Activated CD4-positive, alpha-beta T cell treated with anti-CD3 and anti-CD28 coated beads for 48 hours (primary cell): ENCODE measurements around the gene CSTF1.
"Not testable (repeated sequence)": the region's sequence is repeated elsewhere in the genome, so short reads cannot be mapped to it uniquely, and the experiment has no call there.

Experiments used
- DNase-seq: peaks from one replicate; pipeline ENCODE4 v3.0.0-alpha.2; 2020

The CSTF1 gene

GRCh38 chr20:56371977-56372376, 20.5 kb upstream of the CSTF1 start:
- no peak for DNase-seq

DNA sequence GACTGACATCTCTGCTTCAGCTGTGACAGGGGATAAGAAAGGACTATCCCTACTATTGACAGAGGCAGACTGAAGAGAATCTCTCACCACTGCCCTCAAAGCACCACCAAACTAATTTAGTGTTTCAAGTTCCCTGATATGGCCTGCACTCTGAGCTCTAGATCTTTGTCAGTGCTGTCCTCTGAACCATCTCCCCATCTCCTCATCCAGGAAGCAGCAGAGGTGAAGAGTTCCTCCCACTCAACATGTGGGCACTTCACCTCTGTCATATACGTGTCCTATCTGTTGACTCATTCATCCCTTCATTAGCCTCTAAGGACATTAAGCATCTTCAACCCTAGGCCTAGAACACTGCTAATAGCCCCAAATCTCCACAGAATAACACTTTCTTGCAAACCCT, 19.6 kb upstream of the CSTF1 start:
- DNase-seq, result no peak

GRCh38 chr20:56373942-56374341, 18.5 kb upstream of the CSTF1 start:
- DNase-seq, result no peak

- DNase-seq, result no peak
Measured at GRCh38 chr20:56376331-56376730, 16.1 kb upstream of the CSTF1 start.

DNA sequence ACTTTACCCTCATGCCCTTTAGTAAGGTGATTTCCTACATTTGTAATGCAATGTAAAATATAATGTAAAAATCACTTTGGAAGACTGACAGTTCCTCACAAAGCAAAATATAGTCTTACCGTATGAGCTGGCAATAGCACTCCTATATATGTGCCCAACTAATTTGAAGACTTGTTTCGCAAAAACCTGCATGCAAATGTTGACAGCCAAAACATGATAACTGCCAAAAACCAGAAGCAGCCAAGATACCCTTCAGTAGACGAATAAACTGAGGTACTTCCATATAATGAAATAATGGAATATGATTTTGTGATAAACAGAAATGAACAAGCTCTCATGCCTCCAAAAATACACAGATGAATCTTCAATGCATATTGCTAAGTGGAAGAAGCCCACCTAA, 14.1 kb upstream of the CSTF1 start:
- DNase-seq, result no peak

- no peak for DNase-seq
Measured at GRCh38 chr20:56380375-56380774, 12.1 kb upstream of the CSTF1 start.

- DNase-seq, result no peak
Measured at GRCh38 chr20:56381501-56381900, 10.9 kb upstream of the CSTF1 start.

DNA sequence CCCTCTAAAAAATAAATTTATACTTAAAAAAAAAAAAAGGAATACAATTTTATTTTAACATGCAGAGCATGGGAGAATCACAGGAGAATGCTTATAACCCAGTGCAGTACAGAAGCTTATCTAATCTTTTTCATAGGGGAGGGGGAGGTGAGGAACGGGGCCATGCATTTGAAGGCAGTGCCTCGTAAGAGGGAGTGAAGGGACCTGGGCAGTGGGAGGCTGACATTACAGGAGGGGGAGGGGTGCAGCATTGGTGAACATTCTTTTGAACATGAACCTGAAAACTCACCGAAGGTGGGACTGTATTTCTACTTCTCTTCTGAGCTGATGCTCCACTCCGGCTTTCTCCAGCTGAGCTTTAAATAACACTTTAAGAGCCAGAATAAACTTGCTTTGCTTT, 9.7 kb upstream of the CSTF1 start:
- DNase-seq, result no peak

GRCh38 chr20:56383334-56383733, 9.1 kb upstream of the CSTF1 start:
- DNase-seq, result no peak

DNA sequence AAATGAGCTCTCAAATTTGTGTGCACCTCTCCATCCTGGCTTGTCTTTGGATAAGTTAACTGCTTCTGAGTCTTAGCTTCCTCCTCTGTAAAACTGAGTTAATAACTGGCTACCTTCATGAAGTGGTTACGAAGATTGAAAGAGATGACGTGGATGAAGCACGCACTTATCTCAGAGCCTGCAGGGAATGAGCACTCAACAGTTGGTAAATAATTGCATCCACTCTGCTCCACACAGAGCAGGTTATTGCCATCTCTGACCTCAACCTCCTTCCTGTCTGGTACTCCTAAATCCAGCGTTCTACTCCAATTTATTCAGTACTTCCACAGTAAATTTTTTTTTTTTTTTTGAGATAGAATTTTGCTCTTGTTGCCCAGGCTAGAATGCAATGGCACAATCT, 7.3 kb upstream of the CSTF1 start:
- no peak for DNase-seq

DNA sequence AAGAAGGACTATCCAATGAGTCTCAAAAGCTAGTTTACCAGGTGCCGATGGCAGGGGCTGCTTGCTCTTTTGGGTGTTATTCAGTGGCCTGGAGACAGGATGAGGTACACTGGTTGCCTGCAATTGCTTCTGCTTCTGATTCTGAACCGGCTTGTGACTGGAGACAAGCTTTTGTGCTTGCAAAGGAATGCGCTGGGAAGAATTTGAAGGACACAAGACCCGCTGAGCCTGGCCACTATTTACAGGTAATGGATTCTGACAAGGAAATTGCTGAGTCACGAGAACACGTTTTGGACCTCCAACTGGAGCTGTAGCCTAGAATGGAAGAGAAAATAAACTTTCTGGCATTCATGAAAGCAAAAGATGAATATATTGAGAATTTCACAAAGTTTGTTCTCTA, 6.2 kb upstream of the CSTF1 start:
- DNase-seq, result no peak

GRCh38 chr20:56388882-56389281, 3.6 kb upstream of the CSTF1 start:
- no peak for DNase-seq

- no peak for DNase-seq
Measured at GRCh38 chr20:56389807-56390206, 2.6 kb upstream of the CSTF1 start.

DNA sequence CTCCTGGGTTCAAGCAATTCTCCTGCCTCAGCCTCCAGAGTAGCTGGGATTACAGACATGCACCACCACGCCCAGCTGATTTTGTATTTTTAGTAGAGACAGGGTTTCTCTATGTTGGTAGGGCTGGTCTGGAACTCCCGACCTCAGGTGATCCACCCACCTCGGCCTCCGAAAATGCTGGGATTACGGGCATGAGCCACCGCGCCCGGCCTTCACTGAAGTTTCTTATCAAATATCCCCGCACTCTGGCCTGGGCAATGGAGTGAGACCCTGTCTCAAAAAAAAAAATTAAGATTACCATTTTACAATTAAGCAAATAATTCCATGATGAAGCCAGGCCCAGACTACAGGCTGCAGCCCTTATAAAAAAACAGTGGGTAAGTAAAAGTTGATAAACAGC, 2.0 kb upstream of the CSTF1 start:
- not testable (repeated sequence) for DNase-seq

- DNase-seq, result no peak
Measured at GRCh38 chr20:56391037-56391436, 1.4 kb upstream of the CSTF1 start.

GRCh38 chr20:56391596-56392131, 781 bp upstream of the CSTF1 start:
- no peak for DNase-seq

DNA sequence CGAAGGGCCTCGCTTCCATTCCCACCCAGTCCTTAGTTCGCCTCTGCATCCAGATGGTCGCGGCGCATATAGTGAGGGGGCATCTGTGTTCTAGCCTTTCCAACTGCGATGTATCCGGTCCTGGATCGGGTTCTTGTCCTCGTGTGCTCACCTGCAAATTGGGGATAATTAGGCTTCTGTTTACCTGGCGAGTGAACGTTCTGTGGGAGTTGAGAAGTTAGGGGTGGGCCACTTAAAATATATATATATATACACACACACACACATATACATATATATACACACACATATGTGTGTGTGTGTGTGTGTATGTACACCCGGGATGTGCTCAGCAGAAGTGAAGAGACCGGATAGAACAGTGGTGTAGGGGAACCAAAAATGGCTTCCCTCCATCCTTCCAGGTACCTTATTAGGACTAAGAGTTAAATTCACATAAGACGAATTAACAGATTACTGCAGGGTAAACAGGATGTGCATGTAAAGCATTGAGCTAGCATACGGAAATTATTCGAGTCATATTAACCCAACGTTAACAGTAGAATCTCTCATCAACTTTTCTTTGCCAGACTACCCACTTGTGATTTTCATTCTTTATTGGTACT, 537 bp downstream of the CSTF1 start:
- DNase-seq, result no peak

DNA sequence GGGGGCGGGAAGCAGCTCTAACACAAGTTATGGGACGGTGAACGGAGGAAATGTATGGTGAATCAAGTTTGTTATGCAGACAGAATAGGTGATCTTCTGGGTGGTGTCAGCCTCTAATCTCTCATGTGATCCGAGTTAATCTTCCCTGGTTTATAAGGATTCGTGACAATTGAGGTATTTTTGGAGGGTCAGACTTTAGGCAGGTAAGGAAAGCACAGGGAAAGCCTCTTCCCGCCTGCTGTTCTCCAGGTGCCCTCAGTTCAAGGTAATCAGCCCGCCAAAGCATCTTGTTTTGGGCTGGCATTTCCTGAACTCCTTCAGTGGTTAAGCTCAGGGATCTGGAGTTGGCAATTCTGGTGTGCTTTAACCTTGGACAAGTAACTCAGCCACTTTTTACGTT, 1.2 kb downstream of the CSTF1 start:
- no peak for DNase-seq

- DNase-seq, result no peak
Measured at GRCh38 chr20:56395166-56395565, 2.7 kb downstream of the CSTF1 start.

GRCh38 chr20:56400001-56400640, 7.7 kb downstream of the CSTF1 start:
- peak; percentile 73 for DNase-seq

- no peak for DNase-seq
Measured at GRCh38 chr20:56403465-56403864, 11.0 kb downstream of the CSTF1 start.

GRCh38 chr20:56405356-56405755, 12.9 kb downstream of the CSTF1 start:
- DNase-seq, result not testable (repeated sequence)

DNA sequence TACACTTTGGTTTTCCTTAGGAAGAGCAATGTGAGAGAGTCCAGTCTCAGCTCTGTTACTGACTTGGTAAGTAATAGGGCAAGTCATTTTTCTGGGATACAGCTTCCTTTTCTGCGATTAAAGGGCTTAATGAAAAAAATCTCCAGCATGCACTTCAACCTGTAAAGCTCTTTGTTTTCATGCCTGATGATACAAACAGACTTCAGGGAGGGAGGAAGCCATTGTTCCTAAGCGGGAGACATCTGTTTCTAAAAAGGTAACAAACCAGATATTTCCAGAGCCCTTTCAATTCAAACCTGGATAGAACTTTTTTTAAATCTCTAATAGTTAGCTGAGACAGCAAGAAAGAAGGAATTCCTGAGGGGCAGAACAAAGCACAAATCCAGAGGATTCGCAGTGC, 14.5 kb downstream of the CSTF1 start:
- no peak for DNase-seq

- DNase-seq, result no peak
Measured at GRCh38 chr20:56409521-56409920, 17.1 kb downstream of the CSTF1 start.

GRCh38 chr20:56409956-56410355, 17.5 kb downstream of the CSTF1 start:
- DNase-seq, result no peak
